NCI-H2107 treated with DMSO at 0.1 percent for 48 hours (cell line): ENCODE data around the gene MRPS18B.

ENCODE experiments used
- DNase-seq: peaks from one replicate; lab custom pipeline; 2025; ENCODE audit not compliant: unreplicated experiment; lab: John Stamatoyannopoulos, UW

The MRPS18B gene

GRCh38 chr6:30601815-30602641 is 15.6 kb upstream of the MRPS18B start:
- DNase-seq, result no peak

GRCh38 chr6:30603961-30604360 is 13.7 kb upstream of the MRPS18B start:
- DNase-seq, result no peak

DNA sequence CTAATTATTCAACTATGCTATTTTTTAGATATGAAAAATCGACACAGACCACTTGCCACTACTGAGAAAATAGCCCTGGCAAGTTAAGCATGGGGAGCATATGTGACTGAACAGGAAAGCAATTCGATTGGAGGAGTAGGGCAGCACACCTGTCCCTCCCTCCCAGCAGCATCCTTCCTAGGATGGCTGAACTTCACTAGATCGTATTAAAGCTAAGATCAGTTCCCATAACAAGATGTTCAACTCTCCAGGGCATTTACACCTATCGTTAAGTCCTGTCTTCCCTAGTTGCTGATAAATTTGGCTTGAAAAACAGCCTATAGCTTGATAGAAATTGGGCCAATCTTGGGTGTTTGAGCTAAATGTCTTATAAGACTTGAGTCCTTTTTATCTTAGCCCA is 7.6 kb upstream of the MRPS18B start:
- DNase-seq, result no peak

- no peak for DNase-seq
Observed at GRCh38 chr6:30611150-30611855, 6.3 kb upstream of the MRPS18B start.

DNA sequence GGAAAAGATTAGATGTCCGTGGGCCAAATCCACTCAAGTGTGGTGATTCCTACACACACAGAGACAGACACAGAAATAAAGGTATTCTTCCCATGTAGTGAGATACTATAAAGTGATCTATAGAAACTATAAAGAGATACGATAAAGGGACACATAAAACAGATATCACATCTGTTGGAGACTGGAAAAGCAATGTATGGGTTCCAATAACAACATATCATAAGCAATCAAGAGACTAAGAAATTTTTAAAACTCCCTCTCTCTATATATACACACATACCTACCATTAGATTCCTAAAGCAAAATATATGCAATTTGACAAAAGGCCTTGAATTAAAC is 5.8 kb upstream of the MRPS18B start:
- DNase-seq, result no peak

- DNase-seq, result peak; percentile 15
Observed at GRCh38 chr6:30612213-30612612, 5.4 kb upstream of the MRPS18B start.

- DNase-seq, result no peak
Observed at GRCh38 chr6:30612687-30613248, 4.9 kb upstream of the MRPS18B start.

DNA sequence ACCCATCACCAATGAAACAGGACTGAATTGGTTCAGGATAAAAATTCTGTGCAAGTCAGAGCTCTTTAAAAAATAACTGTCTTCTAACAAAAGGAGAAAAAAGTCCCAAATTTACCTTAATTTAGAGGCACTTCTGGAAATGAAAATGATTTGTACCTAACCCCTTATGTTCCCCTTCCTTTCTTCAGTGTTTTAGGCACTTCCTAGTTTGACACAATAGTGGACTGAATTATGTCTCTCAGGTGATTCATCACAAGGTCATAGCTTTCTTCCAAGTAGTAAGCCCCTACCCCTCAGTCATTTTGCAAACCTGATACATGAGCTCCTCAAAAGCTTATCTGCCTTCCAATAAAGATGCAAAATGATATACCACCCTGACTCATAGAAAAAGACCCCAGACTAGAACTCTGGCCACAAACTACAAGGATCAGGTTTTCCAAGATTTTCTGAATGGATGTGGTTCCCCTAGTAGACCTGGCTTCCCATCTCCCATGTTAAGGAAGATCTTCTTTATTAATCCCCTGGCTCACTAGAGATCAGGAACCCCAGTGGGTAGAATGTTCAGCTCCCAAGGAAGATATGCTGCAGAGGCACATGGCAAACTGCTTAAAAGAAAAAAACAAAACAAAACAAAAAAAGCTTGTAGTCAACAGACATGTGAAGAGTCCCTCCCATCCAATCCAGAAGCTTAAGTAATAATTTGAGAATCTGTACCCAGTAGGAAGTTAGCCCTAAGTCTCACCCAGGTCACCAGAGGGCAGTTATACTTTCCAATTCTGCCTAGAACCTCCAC is 4.2 kb upstream of the MRPS18B start:
- DNase-seq, result no peak

GRCh38 chr6:30614044-30614842 is 3.4 kb upstream of the MRPS18B start:
- DNase-seq, result no peak

- DNase-seq, result peak; percentile 88
Observed at GRCh38 chr6:30614843-30615218, 2.8 kb upstream of the MRPS18B start.

- DNase-seq, result peak; percentile 35
Observed at GRCh38 chr6:30615219-30615957, 2.3 kb upstream of the MRPS18B start.

GRCh38 chr6:30615958-30616810 is 1.5 kb upstream of the MRPS18B start:
- DNase-seq, result no peak

GRCh38 chr6:30616811-30617564 is 652 bp upstream of the MRPS18B start, which contains the start of gene PPP1R10:
TSS of gene PPP1R10 (minus strand) at chr6:30617243. CDS start at chr6:30609944, 7,299 bp downstream.
- peak; percentile 96 for DNase-seq

- DNase-seq, result no peak
Observed at GRCh38 chr6:30618270-30618797, 694 bp downstream of the MRPS18B start.

DNA sequence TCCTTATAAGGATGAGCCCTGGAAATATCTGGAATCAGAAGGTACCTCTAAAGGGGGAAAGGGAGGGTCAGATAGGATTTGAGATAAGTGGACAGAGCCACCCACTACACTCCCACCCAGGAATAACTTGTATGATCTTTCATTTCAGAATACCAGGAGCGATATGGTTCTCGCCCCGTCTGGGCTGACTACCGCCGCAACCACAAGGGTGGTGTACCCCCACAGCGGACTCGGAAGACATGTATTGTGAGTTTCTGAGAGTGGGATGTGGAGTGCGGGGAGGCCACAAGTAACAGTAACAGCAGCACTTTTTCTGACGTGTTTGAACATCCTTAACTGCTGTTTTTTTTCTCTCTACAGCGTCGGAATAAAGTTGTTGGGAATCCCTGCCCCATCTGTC is 1.9 kb downstream of the MRPS18B start:
- DNase-seq, result no peak

GRCh38 chr6:30625511-30625910 is 7.9 kb downstream of the MRPS18B start:
- no peak for DNase-seq

DNA sequence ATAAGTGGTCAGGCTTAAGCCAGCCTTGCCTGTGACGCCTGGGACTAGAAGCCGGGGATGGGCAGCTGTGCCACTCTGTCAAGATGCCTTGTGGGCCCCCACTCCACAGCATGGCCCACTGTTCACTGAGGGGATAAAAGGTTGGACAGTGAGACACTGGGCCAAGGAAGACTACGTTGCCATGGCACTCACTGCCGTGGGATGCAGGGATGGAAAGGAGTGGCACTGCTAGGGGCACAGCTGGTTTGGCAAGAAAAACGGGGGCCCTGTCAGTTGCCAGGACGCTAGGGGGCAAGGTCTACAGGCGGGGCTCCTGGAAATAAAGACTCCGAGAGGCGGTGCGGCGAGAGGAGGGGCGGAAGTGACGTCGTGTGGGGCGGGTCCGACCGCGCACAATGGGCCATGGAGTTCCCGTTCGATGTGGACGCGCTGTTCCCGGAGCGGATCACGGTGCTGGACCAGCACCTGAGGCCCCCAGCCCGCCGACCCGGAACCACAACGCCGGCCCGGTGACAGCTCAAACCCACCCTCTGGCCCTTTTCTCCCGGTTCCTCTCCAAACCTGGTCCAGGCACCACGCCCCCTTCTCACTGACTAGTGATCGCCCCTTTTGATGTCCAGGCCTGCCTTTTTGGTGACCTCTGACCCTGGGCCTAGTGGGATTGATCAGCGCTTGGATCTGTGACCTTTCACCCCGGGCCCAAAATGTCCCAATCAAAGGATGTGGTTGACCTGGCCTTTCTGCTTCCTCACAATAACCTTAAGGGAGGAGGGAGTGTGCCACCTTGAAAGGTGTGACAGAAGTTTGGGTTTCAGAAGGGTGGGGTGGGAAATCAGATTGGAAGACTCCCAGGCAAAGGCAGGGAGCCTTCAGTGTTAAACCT is 9.1 kb downstream of the MRPS18B start, which contains the start of gene ATAT1:
Gene ATAT1, plus strand, starts transcription at position 391 of the 883 bp plus-strand sequence.
- peak; percentile 38 for DNase-seq
